RWPE1 (cell line): ENCODE measurements around the gene IFITM10.

Experiments used
- CTCF ChIA-PET: fragments of 350-600 bp; sonication (Branson Sonifier 250); formaldehyde crosslinking; extraction: SDS; loops from one replicate; lab custom pipeline; 2021; lab: Yijun Ruan, JAX
- POLR2A ChIA-PET: fragments of 400-600 bp; formaldehyde crosslinking; extraction: SDS; loops from one replicate; lab custom pipeline; 2020; ENCODE audit warnings: antibody characterized with exemption; ENCODE audit not compliant: low non-redundant PET; lab: Yijun Ruan, JAX
- DNase-seq: peaks from one replicate; pipeline ENCODE4 v3.0.0; 2012; ENCODE audit warnings: low spot score
- H3K27ac ChIP-seq: fragments of 450-650 bp; 2 replicates; pipeline ENCODE4 v1.5.1; 2017
- TF ChIP-seq, protein P1 (sequence below): fragments of 450-650 bp; conservative IDR thresholded peaks from 2 replicates; pipeline ENCODE4 v1.5.1; 2017; ENCODE audit warnings: low read depth, mild to moderate bottlenecking

Gene IFITM10

DNA sequence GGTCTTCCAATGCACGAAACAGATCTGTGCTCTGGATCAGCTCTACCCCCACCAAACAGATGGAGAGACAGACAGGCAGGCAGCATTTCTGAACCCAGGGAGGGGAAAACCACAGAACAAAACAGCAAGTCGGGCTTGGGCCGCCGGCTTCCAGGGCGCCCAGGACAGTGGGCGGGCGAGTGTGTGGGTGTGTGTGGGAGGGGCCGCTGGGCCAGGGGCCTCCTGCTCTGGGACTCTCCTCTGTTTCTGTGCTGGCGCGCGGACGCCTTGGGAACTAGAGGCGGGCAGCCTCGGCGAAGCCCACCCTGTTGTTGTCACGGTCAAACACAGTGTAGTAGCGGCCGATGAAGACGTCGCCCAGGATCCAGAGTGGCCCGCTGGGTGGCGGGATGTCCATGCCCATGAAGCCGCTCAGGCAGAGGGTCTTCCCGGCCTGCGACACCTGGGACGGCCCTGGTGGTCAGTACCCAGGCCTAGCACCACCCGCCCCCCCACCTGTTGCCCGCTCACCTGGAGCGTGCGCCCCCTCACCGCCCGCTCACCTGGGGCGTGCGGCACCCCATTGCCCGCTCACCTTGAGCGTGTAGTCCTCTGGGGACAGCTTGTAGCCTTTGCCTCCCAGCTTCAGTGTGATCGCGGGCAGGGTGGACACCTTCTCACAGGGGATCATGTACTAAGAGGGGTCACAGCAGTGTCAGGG is 3.0 kb upstream of the IFITM10 start:
- POLR2A ChIA-PET: no interaction called here
- peak overlapping the region; percentile 88 for H3K27ac ChIP-seq
- TF ChIP-seq, protein P1, sequence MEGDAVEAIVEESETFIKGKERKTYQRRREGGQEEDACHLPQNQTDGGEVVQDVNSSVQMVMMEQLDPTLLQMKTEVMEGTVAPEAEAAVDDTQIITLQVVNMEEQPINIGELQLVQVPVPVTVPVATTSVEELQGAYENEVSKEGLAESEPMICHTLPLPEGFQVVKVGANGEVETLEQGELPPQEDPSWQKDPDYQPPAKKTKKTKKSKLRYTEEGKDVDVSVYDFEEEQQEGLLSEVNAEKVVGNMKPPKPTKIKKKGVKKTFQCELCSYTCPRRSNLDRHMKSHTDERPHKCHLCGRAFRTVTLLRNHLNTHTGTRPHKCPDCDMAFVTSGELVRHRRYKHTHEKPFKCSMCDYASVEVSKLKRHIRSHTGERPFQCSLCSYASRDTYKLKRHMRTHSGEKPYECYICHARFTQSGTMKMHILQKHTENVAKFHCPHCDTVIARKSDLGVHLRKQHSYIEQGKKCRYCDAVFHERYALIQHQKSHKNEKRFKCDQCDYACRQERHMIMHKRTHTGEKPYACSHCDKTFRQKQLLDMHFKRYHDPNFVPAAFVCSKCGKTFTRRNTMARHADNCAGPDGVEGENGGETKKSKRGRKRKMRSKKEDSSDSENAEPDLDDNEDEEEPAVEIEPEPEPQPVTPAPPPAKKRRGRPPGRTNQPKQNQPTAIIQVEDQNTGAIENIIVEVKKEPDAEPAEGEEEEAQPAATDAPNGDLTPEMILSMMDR: no peak
- CTCF ChIA-PET: interaction anchor here (0.6 to 1.2 kb wide), 2 partner anchors 59 to 77 kb away, joined by 3 to 5 read pairs; no protein-coding TSS in a partner anchor
- no peak for DNase-seq

DNA sequence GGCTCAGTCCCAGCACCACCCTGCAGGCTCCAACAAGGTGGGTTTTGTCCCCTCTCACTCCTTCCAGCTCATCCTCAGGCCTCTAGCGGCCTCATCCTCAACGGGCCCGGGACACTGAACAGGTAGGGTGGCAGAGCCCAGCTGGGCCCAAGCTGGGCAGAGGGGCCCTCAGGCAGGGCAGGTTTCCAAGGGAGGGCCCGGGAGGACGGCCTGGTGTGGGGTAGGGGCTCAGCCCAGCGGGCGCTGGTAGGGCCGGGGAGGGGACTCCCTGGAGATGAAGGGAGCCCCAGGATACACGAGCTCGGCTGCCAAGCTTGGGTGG is 2.5 kb upstream of the IFITM10 start:
- H3K27ac ChIP-seq: peak overlapping the region; percentile 88
- ChIA-PET POLR2A (no interaction called here), CTCF (interaction anchor here (0.7 to 1.2 kb wide), 2 partner anchors 59 to 124 kb away, joined by 3 to 5 read pairs; no protein-coding TSS in a partner anchor)
- TF ChIP-seq, protein P1: no peak
- no peak for DNase-seq

DNA sequence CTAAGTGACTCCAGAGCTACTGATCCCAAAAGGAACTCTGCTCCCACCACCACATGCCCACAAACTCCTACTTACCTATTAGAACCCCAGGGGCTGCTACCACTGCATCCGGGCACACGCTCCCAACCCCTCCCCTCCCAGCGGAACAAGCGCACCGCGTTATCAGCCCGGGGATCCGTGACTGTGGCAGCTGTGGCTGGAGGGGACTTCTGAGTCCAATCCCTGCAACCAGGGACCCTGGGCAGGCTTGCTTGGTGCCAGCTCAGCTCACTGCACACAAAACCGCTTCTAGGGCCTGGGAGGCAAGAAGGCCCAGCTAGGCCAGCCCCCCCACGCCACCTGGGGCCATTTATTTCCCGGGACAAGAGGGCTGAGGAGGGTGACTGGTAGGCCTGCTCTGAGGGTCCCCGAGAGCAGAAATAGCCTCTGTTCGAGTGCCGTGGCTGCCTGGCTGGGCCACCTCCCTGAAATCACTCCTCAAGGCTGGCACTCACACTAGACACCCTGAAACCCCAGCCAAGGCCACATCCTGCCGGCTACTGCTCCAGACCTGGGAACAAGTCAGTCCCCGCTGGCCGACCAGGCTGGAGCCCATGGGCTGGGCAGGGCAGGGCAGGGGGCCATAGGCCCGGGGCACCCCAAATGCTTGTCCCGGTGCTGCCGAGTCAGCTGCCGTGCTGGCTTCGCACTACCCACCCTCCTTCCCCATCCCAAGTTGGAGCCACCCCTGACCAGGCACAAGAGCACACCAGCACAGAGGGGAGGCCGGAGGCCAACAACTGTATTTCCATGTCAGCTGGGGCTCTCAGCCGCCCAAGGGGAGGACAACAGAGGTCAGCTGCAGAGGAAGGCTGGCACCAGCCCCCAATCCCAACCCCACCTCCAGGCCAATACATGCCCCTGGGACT is 1.9 kb upstream of the IFITM10 start:
- ChIA-PET CTCF (interaction anchor here (0.7 to 1.2 kb wide), 2 partner anchors 58 to 123 kb away, joined by 3 to 5 read pairs; no protein-coding TSS in a partner anchor), POLR2A (interaction anchor here (0.5 kb wide), 1 partner anchor 121 kb away, joined by 3 read pairs; no protein-coding TSS in a partner anchor)

DNA sequence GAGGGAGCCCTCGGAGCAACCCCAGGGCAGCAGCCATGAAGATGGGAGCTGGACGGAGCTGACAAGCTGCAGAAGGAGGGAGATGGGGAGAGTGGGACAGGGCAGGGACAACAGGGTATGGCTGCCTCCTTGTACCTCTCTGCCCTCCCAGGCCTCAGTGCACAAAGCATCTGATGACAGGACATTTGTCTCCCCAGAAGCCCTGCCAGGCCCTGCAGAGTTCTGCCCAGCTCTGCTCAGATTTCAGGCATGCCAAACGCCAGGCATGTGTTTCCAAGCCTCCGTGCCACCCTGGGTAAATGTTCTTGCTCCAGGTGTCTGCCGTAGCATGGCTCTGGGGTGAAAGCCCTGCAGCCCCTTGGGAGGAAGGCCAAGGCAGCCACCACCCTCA is 1.1 kb upstream of the IFITM10 start:
- ChIA-PET POLR2A (no interaction called here), CTCF (interaction anchor here (0.5 to 2.3 kb wide), 4 partner anchors 58 to 131 kb away, joined by 4 to 8 read pairs (median 5); no protein-coding TSS in a partner anchor)
- peak overlapping the region; percentile 88 for H3K27ac ChIP-seq
- no peak for DNase-seq
- TF ChIP-seq, protein P1: no peak

More for the DNA sequence above, 1.9 kb upstream of the IFITM10 start:
- H3K27ac ChIP-seq: peak overlapping the region; percentile 88
- no peak for DNase-seq
- TF ChIP-seq, protein P1: no peak

DNA sequence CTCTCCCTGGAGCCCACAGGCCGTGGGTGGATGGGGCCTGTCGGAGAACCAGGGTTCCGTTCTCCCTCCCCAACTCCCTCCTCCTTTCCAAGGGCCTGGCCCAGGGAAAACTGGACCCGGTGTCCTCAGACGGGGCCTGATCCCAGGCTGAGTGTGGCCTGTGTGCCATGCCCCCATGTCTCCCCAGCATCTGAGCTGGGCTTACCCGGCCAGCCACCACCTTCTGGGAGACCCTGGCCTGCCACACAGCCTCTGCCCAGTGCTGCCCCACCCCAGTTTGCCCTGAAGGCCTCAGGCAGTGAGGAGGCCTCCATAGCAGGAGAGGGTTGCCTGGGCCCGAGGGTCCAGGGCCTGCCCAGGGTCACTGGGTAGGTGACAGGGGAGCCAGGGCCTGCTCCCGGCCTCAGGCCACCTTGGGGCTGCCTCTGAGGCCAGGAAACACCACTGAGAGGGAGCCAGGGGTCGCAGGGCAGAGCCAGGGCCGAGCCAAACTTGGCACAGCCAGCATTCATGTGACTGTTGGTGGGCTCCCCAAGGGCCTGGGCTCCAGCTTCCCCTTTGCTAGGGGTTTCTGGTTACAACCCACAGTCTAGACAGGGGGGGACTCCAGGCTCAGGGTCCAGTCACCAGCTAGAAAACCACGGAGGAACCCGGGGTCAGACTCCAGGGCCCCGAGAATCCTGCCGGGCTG is 590 bp upstream of the IFITM10 start:
- no peak for DNase-seq
- ChIA-PET POLR2A (no interaction called here), CTCF (interaction anchor here (0.5 to 2.3 kb wide), 5 partner anchors 57 to 205 kb away, joined by 3 to 8 read pairs (median 5); no protein-coding TSS in a partner anchor)
- H3K27ac ChIP-seq: peak overlapping the region; percentile 88
- TF ChIP-seq, protein P1: no peak
